WERI-Rb-1 (cell line): ENCODE results near the gene PLAAT1.

Source experiments
- DNase-seq: peaks from one replicate; pipeline ENCODE4 v3.0.0-alpha.2; 2020
- H3K27ac ChIP-seq: fragments of 250-450 bp; sonication (Bioruptor Pico); 2 replicates; pipeline ENCODE4 v1.5.1; 2020; ENCODE audit warnings: mild to moderate bottlenecking, moderate library complexity
- H3K27me3 ChIP-seq: fragments of 250-450 bp; sonication (Bioruptor Pico); 2 replicates; pipeline ENCODE4 v1.5.1; 2021; ENCODE audit warnings: mild to moderate bottlenecking, low read depth, moderate library complexity; ENCODE audit not compliant: insufficient read depth, severe bottlenecking
- H3K36me3 ChIP-seq: fragments of 250-450 bp; sonication (Bioruptor Pico); 2 replicates; pipeline ENCODE4 v1.5.1; 2020; ENCODE audit warnings: mild to moderate bottlenecking, moderate library complexity
- H3K4me3 ChIP-seq: 2 replicates; pipeline ENCODE4 v1.5.1; 2011; ENCODE audit warnings: low read depth, mild to moderate bottlenecking, control low read depth, low read length
- H3K9me3 ChIP-seq: fragments of 250-450 bp; sonication (Bioruptor Pico); 2 replicates; pipeline ENCODE4 v1.5.1; 2021; ENCODE audit warnings: mild to moderate bottlenecking, moderate library complexity; ENCODE audit not compliant: severe bottlenecking
- CTCF ChIP-seq: IDR thresholded peaks from 2 replicates; pipeline ENCODE4 v1.5.1; 2011; ENCODE audit warnings: low read depth, mild to moderate bottlenecking, control low read depth, inconsistent platforms, low read length

The PLAAT1 gene

GRCh38 chr3:193240850-193241706 lies at the start of gene PLAAT1:
PLAAT1 (plus strand) TSS chr3:193241222; CDS start chr3:193255651, 14,429 bp downstream.
- Histone ChIP-seq H3K4me3 (peak within 1 kb of the TSS; percentile 68), H3K36me3 (no peaks in the 10 kb centered on the region), H3K27ac (peak within 1 kb of the TSS; percentile 87), H3K27me3 (no peaks in the 10 kb centered on the region), H3K9me3 (no peaks in the 10 kb centered on the region)
- peak; percentile 69 for DNase-seq
- TF ChIP-seq CTCF: no peak

DNA sequence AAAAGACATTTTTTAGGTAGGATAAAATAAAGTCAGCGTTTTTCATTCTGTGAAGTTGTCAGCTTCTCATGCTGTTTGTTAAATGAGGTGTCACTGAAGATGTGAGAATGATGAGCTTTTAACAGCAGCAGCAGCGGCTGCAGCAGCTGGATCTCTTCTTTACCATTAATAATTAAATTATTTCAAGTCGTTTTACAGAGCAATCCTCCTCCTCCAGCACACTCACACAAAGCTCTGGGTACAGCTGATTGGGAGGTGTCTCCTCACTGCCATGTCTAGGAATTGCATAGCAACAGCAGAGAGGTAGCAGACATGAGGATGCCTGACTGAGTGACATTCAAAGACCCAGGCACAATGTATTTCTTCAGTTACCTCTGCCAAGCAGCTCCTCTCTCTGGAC lies 46.7 kb upstream of the PLAAT1 start:
- no peak for TF ChIP-seq CTCF
- no peak for DNase-seq

GRCh38 chr3:193196746-193197145 lies 44.3 kb upstream of the PLAAT1 start:
- no peak overlapping the region for H3K4me3 ChIP-seq
- no peak for TF ChIP-seq CTCF
- H3K27me3 ChIP-seq: no peaks in the 10 kb centered on the region
- no peak for DNase-seq
- H3K36me3 ChIP-seq: no peaks in the 10 kb centered on the region
- no peak overlapping the region for H3K27ac ChIP-seq
- H3K9me3 ChIP-seq: no peaks in the 10 kb centered on the region

More for the DNA sequence above, 46.7 kb upstream of the PLAAT1 start:
- Histone ChIP-seq H3K27me3 (no peaks in the 10 kb centered on the region), H3K4me3 (no peak overlapping the region), H3K9me3 (no peaks in the 10 kb centered on the region), H3K27ac (no peak overlapping the region), H3K36me3 (no peaks in the 10 kb centered on the region)

- TF ChIP-seq CTCF: no peak
- no peaks in the 10 kb centered on the region for H3K27me3 ChIP-seq
- H3K36me3 ChIP-seq: no peaks in the 10 kb centered on the region
- no peaks in the 10 kb centered on the region for H3K9me3 ChIP-seq
- no peak overlapping the region for H3K27ac ChIP-seq
- DNase-seq: no peak
- H3K4me3 ChIP-seq: no peak overlapping the region
Measured at GRCh38 chr3:193207290-193208273, 33.4 kb upstream of the PLAAT1 start.

DNA sequence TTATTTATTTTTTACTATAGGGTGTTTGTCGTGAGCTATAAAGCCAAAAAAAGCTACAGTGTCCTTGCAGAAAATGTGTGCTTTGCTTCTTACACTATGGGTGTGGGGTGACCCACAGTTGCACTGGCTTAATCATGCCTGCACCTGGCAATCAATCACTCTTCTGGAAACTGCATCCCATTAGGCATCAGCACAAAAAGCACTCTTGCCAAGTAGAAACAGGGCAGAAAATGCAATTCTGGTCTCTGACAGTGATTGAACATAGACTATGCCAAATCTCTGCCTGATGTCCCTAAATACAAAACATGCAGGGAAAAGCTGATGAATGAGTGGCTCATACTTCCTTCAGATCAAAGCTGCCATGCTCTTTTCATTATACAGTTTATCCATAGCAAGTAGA lies 30.4 kb upstream of the PLAAT1 start:
- Histone ChIP-seq H3K4me3 (no peak overlapping the region), H3K27ac (no peak overlapping the region), H3K36me3 (no peaks in the 10 kb centered on the region), H3K9me3 (no peaks in the 10 kb centered on the region), H3K27me3 (no peaks in the 10 kb centered on the region)
- TF ChIP-seq CTCF: no peak
- DNase-seq: no peak
